Endodermal cell (in vitro differentiated cells): ENCODE results near the gene RYR3. TPM values are rescaled to one million over a fixed set of nuclear protein-coding genes. Genes with fewer than 3 reads are reported as not detected.

Source experiments
- DNase-seq: peaks from one replicate; pipeline ENCODE4 v3.0.0-alpha.2; 2017
- H3K27ac ChIP-seq: 2 replicates; pipeline ENCODE4 v1.5.1; 2013; ENCODE audit warnings: mild to moderate bottlenecking, low read depth, low read length, moderate library complexity
- H3K27me3 ChIP-seq: 2 replicates; pipeline ENCODE4 v1.6.1; 2013; ENCODE audit warnings: mild to moderate bottlenecking, low read length, moderate library complexity; ENCODE audit not compliant: insufficient read depth, control insufficient read depth, poor library complexity, severe bottlenecking
- H3K36me3 ChIP-seq: 2 replicates; pipeline ENCODE4 v1.7.0; 2013; ENCODE audit warnings: mild to moderate bottlenecking, low read length, moderate library complexity; ENCODE audit not compliant: control insufficient read depth, insufficient read depth
- H3K4me1 ChIP-seq: one replicate; pipeline ENCODE4 v1.7.0; 2013; ENCODE audit warnings: low read length; ENCODE audit not compliant: control insufficient read depth, insufficient read depth
- H3K4me3 ChIP-seq: 2 replicates; pipeline ENCODE4 v1.5.1; 2013; ENCODE audit warnings: mild to moderate bottlenecking, low read length, moderate library complexity
- H3K9ac ChIP-seq: 2 replicates; pipeline ENCODE4 v1.6.1; 2013; ENCODE audit warnings: mild to moderate bottlenecking, low read length, moderate library complexity; ENCODE audit not compliant: poor library complexity, severe bottlenecking; ENCODE audit errors: extremely low read depth
- H3K9me3 ChIP-seq: 2 replicates; pipeline ENCODE4 v1.6.1; 2013; ENCODE audit warnings: mild to moderate bottlenecking, low read length, moderate library complexity; ENCODE audit not compliant: control insufficient read depth
- H3K27ac Mint-ChIP-seq: 2 replicates; pipeline ENCODE4 v1.8.0; 2020; ENCODE audit warnings: mixed read lengths
- H3K27me3 Mint-ChIP-seq: 2 replicates; pipeline ENCODE4 v1.8.0; 2021; ENCODE audit warnings: mild to moderate bottlenecking, mixed read lengths; ENCODE audit not compliant: insufficient read depth
- H3K36me3 Mint-ChIP-seq: 2 replicates; pipeline ENCODE4 v1.8.0; 2020; ENCODE audit warnings: low read depth, mixed read lengths
- H3K4me1 Mint-ChIP-seq: 2 replicates; pipeline ENCODE4 v1.8.0; 2020; ENCODE audit warnings: mixed read lengths
- H3K4me3 Mint-ChIP-seq: 2 replicates; pipeline ENCODE4 v1.8.0; 2020; ENCODE audit warnings: mild to moderate bottlenecking, moderate library complexity, mixed read lengths
- H3K9me3 Mint-ChIP-seq: 2 replicates; pipeline ENCODE4 v1.8.0; 2020; ENCODE audit warnings: mild to moderate bottlenecking, mixed read lengths
- WGBS, 2 experiments: methylation state at CpG; one replicate each; pipeline versions ENCODE4 v1.1.5 to v1.1.7; 2013; ENCODE audit warnings: missing lambda C conversion rate in 2 of 2, mixed read lengths in 1 of 2; ENCODE audit not compliant: insufficient coverage in 1 of 2, insufficient read length in 1 of 2; 5-methylcytosine and 5-hydroxymethylcytosine counted together
- total RNA-seq, 2 donors: library from RNA; stranded (reverse); fragmentation: NEBNext Ultra II Directional in 1 of 2; extraction: Animal tissue kit (Norgen Biotek cat#: 25700) in 1 of 2; gene quantifications; 2 replicates in 1 of 2; 3 replicates in 1 of 2; pipeline ENCODE4 v1.2.1, GENCODE V29; 2021
- TF ChIP-seq, protein P1 (sequence below): fragments of 200-600 bp; sonication (generic); conservative IDR thresholded peaks from 2 replicates; pipeline ENCODE4 v1.5.0; 2021; ENCODE audit warnings: antibody characterized with exemption, mild to moderate bottlenecking

Gene RYR3
- total RNA-seq, 2 donors from 2014 or later: 0.71 to 1.4 TPM

DNA sequence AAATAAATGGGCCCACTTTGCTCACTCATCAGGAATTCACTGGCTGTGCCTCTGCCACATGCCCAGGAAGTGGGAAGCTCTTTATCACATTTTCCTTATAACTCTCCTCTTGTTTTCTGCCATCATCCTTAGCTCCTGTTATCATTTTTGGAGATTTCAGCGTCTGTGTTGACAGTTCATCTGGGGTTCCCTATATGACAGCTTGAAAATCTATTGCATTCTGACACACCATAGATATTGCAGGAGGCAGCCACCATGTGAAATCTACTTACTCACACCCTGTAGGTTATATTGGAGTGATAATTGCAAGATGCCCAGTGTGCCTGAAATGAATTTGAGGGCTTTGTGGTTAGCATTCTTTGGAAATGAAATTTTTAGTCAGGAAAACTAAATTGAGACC is 132.9 kb downstream of the RYR3 start:
- H3K4me3 Mint-ChIP-seq: no peak overlapping the region
- Histone ChIP-seq H3K4me1 (peaks cover 2% of the 10 kb centered on the region), H3K36me3 (no peaks in the 10 kb centered on the region), H3K27ac (no peak overlapping the region), H3K9ac (no peak overlapping the region), H3K9me3 (no peaks in the 10 kb centered on the region), H3K27me3 (no peaks in the 10 kb centered on the region), H3K4me3 (no peak overlapping the region)
- H3K9me3 Mint-ChIP-seq: no peaks in the 10 kb centered on the region
- H3K4me1 Mint-ChIP-seq: peaks cover 3% of the 10 kb centered on the region
- no peaks in the 10 kb centered on the region for H3K27me3 Mint-ChIP-seq
- H3K27ac Mint-ChIP-seq: no peak overlapping the region
- no peaks in the 10 kb centered on the region for H3K36me3 Mint-ChIP-seq
- DNase-seq: no peak
- whole genome bisulfite sequencing, 2 experiments: 76 to 100% methylated on average over 1 of the region's 1 CpG
- TF ChIP-seq, protein P1, sequence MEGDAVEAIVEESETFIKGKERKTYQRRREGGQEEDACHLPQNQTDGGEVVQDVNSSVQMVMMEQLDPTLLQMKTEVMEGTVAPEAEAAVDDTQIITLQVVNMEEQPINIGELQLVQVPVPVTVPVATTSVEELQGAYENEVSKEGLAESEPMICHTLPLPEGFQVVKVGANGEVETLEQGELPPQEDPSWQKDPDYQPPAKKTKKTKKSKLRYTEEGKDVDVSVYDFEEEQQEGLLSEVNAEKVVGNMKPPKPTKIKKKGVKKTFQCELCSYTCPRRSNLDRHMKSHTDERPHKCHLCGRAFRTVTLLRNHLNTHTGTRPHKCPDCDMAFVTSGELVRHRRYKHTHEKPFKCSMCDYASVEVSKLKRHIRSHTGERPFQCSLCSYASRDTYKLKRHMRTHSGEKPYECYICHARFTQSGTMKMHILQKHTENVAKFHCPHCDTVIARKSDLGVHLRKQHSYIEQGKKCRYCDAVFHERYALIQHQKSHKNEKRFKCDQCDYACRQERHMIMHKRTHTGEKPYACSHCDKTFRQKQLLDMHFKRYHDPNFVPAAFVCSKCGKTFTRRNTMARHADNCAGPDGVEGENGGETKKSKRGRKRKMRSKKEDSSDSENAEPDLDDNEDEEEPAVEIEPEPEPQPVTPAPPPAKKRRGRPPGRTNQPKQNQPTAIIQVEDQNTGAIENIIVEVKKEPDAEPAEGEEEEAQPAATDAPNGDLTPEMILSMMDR: no peak

GRCh38 chr15:33445984-33446383 is 135.2 kb downstream of the RYR3 start:
- no peak for DNase-seq
- Histone ChIP-seq H3K4me1 (peaks cover 7% of the 10 kb centered on the region), H3K9me3 (no peaks in the 10 kb centered on the region), H3K27me3 (no peaks in the 10 kb centered on the region), H3K27ac (no peak overlapping the region), H3K36me3 (no peaks in the 10 kb centered on the region), H3K4me3 (no peak overlapping the region), H3K9ac (no peak overlapping the region)
- TF ChIP-seq, protein P1: no peak
- H3K9me3 Mint-ChIP-seq: no peaks in the 10 kb centered on the region
- 94 to 100% methylated on average over 3 to 4 of the region's 4 CpGs for WGBS, 2 experiments
- H3K36me3 Mint-ChIP-seq: no peaks in the 10 kb centered on the region
- H3K27me3 Mint-ChIP-seq: no peaks in the 10 kb centered on the region
- no peak overlapping the region for H3K4me3 Mint-ChIP-seq
- H3K27ac Mint-ChIP-seq: no peak overlapping the region
- peaks cover 8% of the 10 kb centered on the region for H3K4me1 Mint-ChIP-seq

GRCh38 chr15:33448151-33448550 is 137.4 kb downstream of the RYR3 start:
- Mint-ChIP-seq H3K9me3 (no peaks in the 10 kb centered on the region), H3K27ac (no peak overlapping the region), H3K27me3 (no peaks in the 10 kb centered on the region), H3K4me1 (peaks cover 8% of the 10 kb centered on the region), H3K36me3 (no peaks in the 10 kb centered on the region), H3K4me3 (no peak overlapping the region)
- no peak for DNase-seq
- Histone ChIP-seq H3K36me3 (no peaks in the 10 kb centered on the region), H3K9ac (no peak overlapping the region), H3K4me3 (no peak overlapping the region), H3K9me3 (no peaks in the 10 kb centered on the region), H3K4me1 (peaks cover 7% of the 10 kb centered on the region), H3K27ac (no peak overlapping the region), H3K27me3 (no peaks in the 10 kb centered on the region)
- TF ChIP-seq, protein P1: no peak
- 76 to 91% methylated on average over 3 to 4 of the region's 4 CpGs for WGBS, 2 experiments
